ENCODE results near the gene SLC25A12. TPM values are rescaled to one million over a fixed set of nuclear protein-coding genes. Genes with fewer than 3 reads are reported as not detected.

Gene SLC25A12
- 17.6 and 22.1 TPM in 2 replicates for total RNA-seq

GRCh38 chr2:171893824-171894611 is at the start of gene SLC25A12:
Gene SLC25A12 (minus strand): TSS chr2:171894244. CDS start chr2:171894214, 30 bp downstream.

GRCh38 chr2:171922230-171923022 is 28.4 kb upstream of the SLC25A12 start, which contains the start of gene HAT1:
Gene HAT1 (plus strand): TSS chr2:171922461. CDS start chr2:171922501, 40 bp downstream.

Small RNAs within 50 kb of the gene (small RNA-seq; reads per million reads assigned to genes)
- not detected for gene RNU6-182P

Other genes with a start within 250 kb of the SLC25A12 start
- gene DYNC1I2, start 206.8 kb downstream of the SLC25A12 start, total RNA-seq: 118 and 159 TPM in 2 replicates
- gene HAT1, start 28.2 kb upstream of the SLC25A12 start, total RNA-seq: 24.2 and 39.5 TPM in 2 replicates
- gene METAP1D, start 105.7 kb upstream of the SLC25A12 start, total RNA-seq: 2.9 and 5.0 TPM in 2 replicates
- gene DLX1, start 191.3 kb upstream of the SLC25A12 start, total RNA-seq: 0.29 TPM in 1 of 2 replicates, not detected in the other
- not detected in 2 replicates for gene DLX2, start 208.7 kb upstream of the SLC25A12 start, total RNA-seq

All from vein endothelial cell (primary cell).